ENCODE results near the gene PCDHGC5. TPM values are rescaled to one million over a fixed set of nuclear protein-coding genes. Genes with fewer than 3 reads are reported as not detected.

Gene PCDHGC5
- total RNA-seq = not detected

GRCh38 chr5:141488591-141489561, at the start of gene PCDHGC5:
PCDHGC5 (plus strand) TSS chr5:141489081; CDS start chr5:141489241, 160 bp downstream.
- H3K36me3 Mint-ChIP-seq (ENCODE audit: low read depth) = no peaks in the 10 kb centered on the region
- ChIA-PET CTCF (interaction anchor here (0.6 to 1.0 kb wide), 2 partner anchors 24 to 966 kb away, joined by 3 to 4 read pairs; no protein-coding TSS in a partner anchor), POLR2A (no interaction called here)
- no peak within 1 kb of the TSS for H3K4me3 Mint-ChIP-seq
- DNase-seq = no peak
- peaks cover 4% of the 10 kb centered on the region for H3K4me1 Mint-ChIP-seq
- H3K27ac Mint-ChIP-seq = no peak within 1 kb of the TSS
- no peaks in the 10 kb centered on the region for H3K9me3 Mint-ChIP-seq
- peaks cover 84% of the 10 kb centered on the region for H3K27me3 Mint-ChIP-seq

DNA sequence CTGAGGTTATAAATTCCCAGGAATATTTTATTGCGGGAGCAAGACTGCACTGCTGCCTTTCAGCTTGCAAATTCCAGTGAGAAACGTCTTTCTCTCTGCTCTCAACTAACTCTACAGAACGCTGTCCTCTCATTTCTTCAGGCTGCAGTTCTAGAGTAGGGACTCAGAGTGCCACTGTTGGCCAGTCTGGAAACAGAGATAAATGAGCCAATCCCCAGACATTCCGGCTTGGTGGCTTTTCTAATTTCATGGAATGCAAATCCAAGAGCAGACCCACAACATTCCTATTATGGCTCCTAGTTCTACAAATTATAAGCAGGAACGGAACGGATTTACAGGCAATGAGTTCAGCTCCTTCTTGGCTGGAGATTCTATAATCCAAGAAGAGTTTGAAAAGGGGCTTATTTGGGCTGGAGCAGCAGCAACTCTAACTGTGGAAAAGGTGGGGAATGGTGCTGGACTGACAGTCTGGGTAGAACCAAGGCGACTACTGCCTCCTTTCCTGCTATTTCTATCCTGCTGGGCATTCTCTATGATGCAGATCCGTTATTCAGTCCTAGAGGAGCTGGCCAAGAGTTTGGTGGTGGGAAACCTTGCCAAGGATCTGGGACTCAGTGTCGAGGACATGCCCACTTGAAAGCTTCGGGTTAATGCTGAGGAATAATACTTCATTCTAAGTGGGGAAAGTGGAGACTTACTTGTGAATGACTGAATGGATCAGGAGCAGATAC, 49.3 kb upstream of the PCDHGC5 start:
- Mint-ChIP-seq H3K4me1 (no peaks in the 10 kb centered on the region), H3K36me3 (ENCODE audit: low read depth) (no peaks in the 10 kb centered on the region), H3K4me3 (no peak overlapping the region), H3K9me3 (peaks cover 2% of the 10 kb centered on the region), H3K27me3 (peaks cover 8% of the 10 kb centered on the region), H3K27ac (no peak overlapping the region)
- POLR2A ChIA-PET = interaction anchor here (0.9 to 1.0 kb wide), 2 partner anchors 10 to 12 kb away, joined by 3 read pairs; partner anchors contain the start of gene PCDHGA12
- CTCF ChIA-PET = no interaction called here
- no peak for DNase-seq

DNA sequence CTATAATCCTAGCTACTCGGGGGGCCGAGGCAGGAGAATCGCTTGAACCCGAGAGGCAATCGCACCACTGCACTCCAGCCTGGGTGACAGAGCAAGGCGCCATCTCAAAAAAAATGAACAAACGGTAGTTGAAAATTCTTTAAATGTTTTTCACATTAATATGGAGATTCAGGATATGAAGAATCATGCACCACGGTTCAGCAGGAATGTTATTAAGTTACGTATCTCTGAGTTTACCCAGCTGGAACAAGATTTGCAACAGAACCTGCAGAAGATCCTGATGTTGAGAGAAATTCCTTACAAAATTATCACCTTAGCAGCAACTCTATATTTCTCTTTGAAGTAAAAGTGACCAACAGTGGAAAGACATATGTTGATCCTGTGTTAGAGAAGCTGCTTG, 48.5 kb upstream of the PCDHGC5 start:
- H3K27ac Mint-ChIP-seq = no peak overlapping the region
- H3K9me3 Mint-ChIP-seq = peaks cover 2% of the 10 kb centered on the region
- ChIA-PET CTCF (no interaction called here), POLR2A (no interaction called here)
- H3K4me3 Mint-ChIP-seq = no peak overlapping the region
- no peak for DNase-seq
- no peaks in the 10 kb centered on the region for H3K36me3 Mint-ChIP-seq (ENCODE audit: low read depth)
- no peaks in the 10 kb centered on the region for H3K4me1 Mint-ChIP-seq
- H3K27me3 Mint-ChIP-seq = peaks cover 10% of the 10 kb centered on the region

DNA sequence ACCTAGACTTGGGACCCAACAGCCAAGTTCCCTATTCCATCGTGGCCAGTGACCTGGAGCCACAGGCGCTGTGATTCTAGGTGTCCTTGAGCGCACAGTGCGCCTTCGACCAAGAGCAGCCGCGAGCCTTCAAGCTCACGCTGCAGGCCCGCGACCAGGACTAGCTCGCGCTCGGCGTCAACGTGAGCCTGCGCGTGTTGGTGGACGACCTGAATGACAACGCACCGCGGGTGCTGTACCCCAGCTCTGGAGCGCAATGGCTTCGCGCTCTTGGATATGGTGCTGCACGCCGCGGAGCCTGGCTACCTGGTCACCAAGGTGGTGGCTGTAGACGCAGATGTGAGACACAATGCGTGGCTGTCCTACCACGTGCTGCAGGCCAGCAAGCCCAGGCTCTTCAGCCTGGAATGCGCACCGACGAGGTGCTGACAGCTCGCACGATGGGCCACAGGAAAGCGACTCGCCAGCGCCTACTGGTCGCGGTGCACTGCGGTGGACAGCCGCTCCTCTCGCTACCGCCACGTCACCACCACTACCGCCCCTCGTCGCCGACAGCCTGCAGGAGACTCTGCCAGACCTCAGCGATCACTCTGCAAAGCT, 47.2 kb upstream of the PCDHGC5 start:
- H3K4me1 Mint-ChIP-seq = no peaks in the 10 kb centered on the region
- POLR2A ChIA-PET = no interaction called here
- peaks cover 2% of the 10 kb centered on the region for H3K9me3 Mint-ChIP-seq
- H3K36me3 Mint-ChIP-seq (ENCODE audit: low read depth) = no peaks in the 10 kb centered on the region
- no peak overlapping the region for H3K27ac Mint-ChIP-seq
- DNase-seq = no peak
- H3K27me3 Mint-ChIP-seq = peaks cover 8% of the 10 kb centered on the region
- CTCF ChIA-PET = no interaction called here
- H3K4me3 Mint-ChIP-seq = no peak overlapping the region

DNA sequence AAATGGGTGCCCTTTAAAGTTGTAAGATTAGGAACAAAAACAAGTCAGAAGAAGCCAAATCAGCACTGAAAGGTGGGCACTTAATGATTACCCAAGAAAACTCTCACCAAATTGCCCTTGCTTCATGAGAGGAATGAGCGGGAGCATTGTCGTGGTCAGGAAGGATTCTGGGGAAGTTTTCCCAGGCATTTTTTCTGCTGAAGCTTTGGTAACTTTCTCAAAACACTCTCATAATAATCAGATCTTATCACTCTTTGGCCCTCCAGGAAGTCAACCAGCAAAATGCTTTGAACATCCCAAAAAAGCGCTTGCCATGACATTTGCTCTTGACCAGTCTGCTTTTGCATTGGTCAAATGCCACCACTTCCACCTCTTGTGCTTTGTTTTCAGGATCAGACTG, 23.5 kb upstream of the PCDHGC5 start:
- no peak overlapping the region for H3K27ac Mint-ChIP-seq
- no peak for DNase-seq
- H3K4me3 Mint-ChIP-seq = no peak overlapping the region
- no peaks in the 10 kb centered on the region for H3K9me3 Mint-ChIP-seq
- CTCF ChIA-PET = interaction anchor here (0.7 kb wide), 1 partner anchor 219 kb away, joined by 3 read pairs; no protein-coding TSS in a partner anchor
- H3K27me3 Mint-ChIP-seq = peaks cover 2% of the 10 kb centered on the region
- no peaks in the 10 kb centered on the region for H3K4me1 Mint-ChIP-seq
- POLR2A ChIA-PET = no interaction called here
- H3K36me3 Mint-ChIP-seq (ENCODE audit: low read depth) = no peaks in the 10 kb centered on the region

GRCh38 chr5:141475625-141476131, 13.2 kb upstream of the PCDHGC5 start, which contains the start of gene PCDHGC3:
PCDHGC3 (plus strand) TSS chr5:141475966; CDS start chr5:141476117, 151 bp downstream.
- ChIA-PET CTCF (interaction anchor here (0.6 to 0.8 kb wide), 2 partner anchors 9 to 99 kb away, joined by 3 to 4 read pairs; no protein-coding TSS in a partner anchor), POLR2A (interaction anchor here (1.4 kb wide), 1 partner anchor 18 kb away, joined by 3 read pairs; no protein-coding TSS in a partner anchor)
- H3K4me3 Mint-ChIP-seq = peak within 1 kb of the TSS; percentile 66
- peaks cover 64% of the 10 kb centered on the region for H3K27me3 Mint-ChIP-seq
- peak within 1 kb of the TSS; percentile 18 for H3K27ac Mint-ChIP-seq
- H3K36me3 Mint-ChIP-seq (ENCODE audit: low read depth) = peaks cover 4% of the 10 kb centered on the region
- DNase-seq = no peak
- no peaks in the 10 kb centered on the region for H3K9me3 Mint-ChIP-seq
- peaks cover 23% of the 10 kb centered on the region for H3K4me1 Mint-ChIP-seq

- Mint-ChIP-seq H3K9me3 (no peaks in the 10 kb centered on the region), H3K4me1 (peaks cover 23% of the 10 kb centered on the region), H3K36me3 (ENCODE audit: low read depth) (peaks cover 4% of the 10 kb centered on the region), H3K27ac (peak overlapping the region; percentile 18), H3K27me3 (peaks cover 70% of the 10 kb centered on the region), H3K4me3 (peak overlapping the region; percentile 66)
- ChIA-PET CTCF (interaction anchor here (0.7 to 1.0 kb wide), 3 partner anchors 10 to 156 kb away, joined by 3 to 6 read pairs (median 3); partner anchors contain the start of gene PCDHGA12), POLR2A (interaction anchor here (1.4 kb wide), 1 partner anchor 17 kb away, joined by 3 read pairs; no protein-coding TSS in a partner anchor)
- DNase-seq = no peak
Measured at GRCh38 chr5:141476132-141476911, 12.6 kb upstream of the PCDHGC5 start.

DNA sequence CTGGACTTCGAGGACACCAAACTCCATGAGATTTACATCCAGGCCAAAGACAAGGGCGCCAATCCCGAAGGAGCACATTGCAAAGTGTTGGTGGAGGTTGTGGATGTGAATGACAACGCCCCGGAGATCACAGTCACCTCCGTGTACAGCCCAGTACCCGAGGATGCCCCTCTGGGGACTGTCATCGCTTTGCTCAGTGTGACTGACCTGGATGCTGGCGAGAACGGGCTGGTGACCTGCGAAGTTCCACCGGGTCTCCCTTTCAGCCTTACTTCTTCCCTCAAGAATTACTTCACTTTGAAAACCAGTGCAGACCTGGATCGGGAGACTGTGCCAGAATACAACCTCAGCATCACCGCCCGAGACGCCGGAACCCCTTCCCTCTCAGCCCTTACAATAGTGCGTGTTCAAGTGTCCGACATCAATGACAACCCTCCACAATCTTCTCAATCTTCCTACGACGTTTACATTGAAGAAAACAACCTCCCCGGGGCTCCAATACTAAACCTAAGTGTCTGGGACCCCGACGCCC, 11.8 kb upstream of the PCDHGC5 start:
- H3K4me1 Mint-ChIP-seq = peaks cover 23% of the 10 kb centered on the region
- no peak overlapping the region for H3K27ac Mint-ChIP-seq
- CTCF ChIA-PET = interaction anchor here (1.0 kb wide), 1 partner anchor 157 kb away, joined by 3 read pairs; no protein-coding TSS in a partner anchor

DNA sequence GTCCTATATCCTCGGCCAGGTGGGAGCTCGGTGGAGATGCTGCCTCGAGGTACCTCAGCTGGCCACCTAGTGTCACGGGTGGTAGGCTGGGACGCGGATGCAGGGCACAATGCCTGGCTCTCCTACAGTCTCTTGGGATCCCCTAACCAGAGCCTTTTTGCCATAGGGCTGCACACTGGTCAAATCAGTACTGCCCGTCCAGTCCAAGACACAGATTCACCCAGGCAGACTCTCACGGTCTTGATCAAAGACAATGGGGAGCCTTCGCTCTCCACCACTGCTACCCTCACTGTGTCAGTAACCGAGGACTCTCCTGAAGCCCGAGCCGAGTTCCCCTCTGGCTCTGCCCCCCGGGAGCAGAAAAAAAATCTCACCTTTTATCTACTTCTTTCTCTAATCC, 11.1 kb upstream of the PCDHGC5 start:
- POLR2A ChIA-PET = no interaction called here
- CTCF ChIA-PET = no interaction called here
- H3K4me1 Mint-ChIP-seq = peaks cover 23% of the 10 kb centered on the region
- DNase-seq = no peak
- peaks cover 75% of the 10 kb centered on the region for H3K27me3 Mint-ChIP-seq
- H3K9me3 Mint-ChIP-seq = no peaks in the 10 kb centered on the region
- H3K27ac Mint-ChIP-seq = no peak overlapping the region
- H3K4me3 Mint-ChIP-seq = no peak overlapping the region
- peaks cover 4% of the 10 kb centered on the region for H3K36me3 Mint-ChIP-seq (ENCODE audit: low read depth)

More for the DNA sequence above, 11.8 kb upstream of the PCDHGC5 start:
- Mint-ChIP-seq H3K9me3 (no peaks in the 10 kb centered on the region), H3K27me3 (peaks cover 71% of the 10 kb centered on the region), H3K4me3 (peak overlapping the region; percentile 66), H3K36me3 (ENCODE audit: low read depth) (peaks cover 4% of the 10 kb centered on the region)
- DNase-seq = no peak
- POLR2A ChIA-PET = no interaction called here

- Mint-ChIP-seq H3K4me3 (no peak overlapping the region), H3K27me3 (peaks cover 80% of the 10 kb centered on the region), H3K4me1 (peaks cover 23% of the 10 kb centered on the region), H3K9me3 (no peaks in the 10 kb centered on the region), H3K36me3 (ENCODE audit: low read depth) (peaks cover 4% of the 10 kb centered on the region), H3K27ac (no peak overlapping the region)
- ChIA-PET CTCF (interaction anchor here (1.0 kb wide), 2 partner anchors 33 to 37 kb away, joined by 3 to 4 read pairs; no protein-coding TSS in a partner anchor), POLR2A (no interaction called here)
- DNase-seq = no peak
Measured at GRCh38 chr5:141478321-141478945, 10.4 kb upstream of the PCDHGC5 start.

- Mint-ChIP-seq H3K27ac (no peak overlapping the region), H3K9me3 (no peaks in the 10 kb centered on the region), H3K36me3 (ENCODE audit: low read depth) (peaks cover 4% of the 10 kb centered on the region), H3K4me3 (no peak overlapping the region), H3K27me3 (peaks cover 83% of the 10 kb centered on the region), H3K4me1 (peaks cover 23% of the 10 kb centered on the region)
- ChIA-PET CTCF (interaction anchor here (1.2 kb wide), 1 partner anchor 59 kb away, joined by 3 read pairs; the partner anchor contains the start of gene PCDHGA11), POLR2A (no interaction called here)
- no peak for DNase-seq
Measured at GRCh38 chr5:141479776-141480175, 9.1 kb upstream of the PCDHGC5 start.
